ENCODE measurements around the gene TTC23L.

GRCh38 chr5:34803974-34804732 is 34.8 kb upstream of the TTC23L start:
- no peak for TF ChIP-seq STAT6 (CRISPR knock-in tag; conservative IDR thresholded peaks at IDR 0.05; ENCODE audit: low read depth)
- no peak for TF ChIP-seq ESRRA (CRISPR knock-in tag; IDR thresholded peaks at IDR 0.05; ENCODE audit: borderline replicate concordance)
